GM12873 (cell line): Measurements from ENCODE around the gene TBC1D9B.

Experiments used
- TF ChIP-seq, protein P1 (sequence below): IDR thresholded peaks from 2 replicates; pipeline ENCODE4 v1.5.1; 2012; ENCODE audit warnings: low read depth, mild to moderate bottlenecking, moderate library complexity, low read length, control low read depth; ENCODE audit not compliant: insufficient read depth; ENCODE audit errors: missing control alignments

Gene TBC1D9B

DNA sequence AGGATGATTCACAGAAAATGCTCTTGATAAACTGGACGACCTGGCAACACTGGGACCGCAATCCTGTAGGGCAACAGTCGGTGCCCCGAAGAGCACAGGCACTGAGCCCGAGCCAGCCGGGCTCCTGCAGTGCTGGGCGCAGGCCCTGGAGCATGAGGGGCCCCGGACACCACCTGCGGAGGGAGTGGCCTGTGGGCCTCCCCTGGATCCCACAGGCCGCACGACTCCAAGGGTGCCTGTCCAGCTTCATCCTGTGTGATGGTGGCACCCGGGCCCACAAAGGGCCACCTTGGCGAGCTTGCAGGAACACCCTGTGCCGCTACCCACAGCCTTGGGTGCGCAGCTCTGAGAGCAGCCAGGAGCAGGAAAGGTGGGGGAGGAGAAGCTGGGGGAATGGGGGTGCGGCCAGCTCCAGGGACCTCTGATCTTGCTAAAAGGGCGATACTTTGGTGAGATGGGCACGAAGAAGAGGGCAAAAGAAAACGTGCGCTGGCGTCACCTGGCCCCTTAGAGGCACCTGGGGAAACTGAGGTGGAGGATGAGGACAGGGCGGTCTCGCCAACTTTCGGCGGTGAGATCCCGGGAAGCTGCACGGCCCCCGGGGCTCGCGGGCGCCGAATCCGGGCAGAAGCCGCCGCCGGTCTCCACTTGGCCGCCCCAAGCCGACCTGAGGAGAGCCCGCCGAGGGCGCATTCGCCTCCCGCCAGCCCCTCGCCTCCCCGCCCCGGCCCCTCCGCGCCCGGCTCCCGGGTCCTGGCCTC is 722 bp downstream of the TBC1D9B start:
- TF ChIP-seq, protein P1, sequence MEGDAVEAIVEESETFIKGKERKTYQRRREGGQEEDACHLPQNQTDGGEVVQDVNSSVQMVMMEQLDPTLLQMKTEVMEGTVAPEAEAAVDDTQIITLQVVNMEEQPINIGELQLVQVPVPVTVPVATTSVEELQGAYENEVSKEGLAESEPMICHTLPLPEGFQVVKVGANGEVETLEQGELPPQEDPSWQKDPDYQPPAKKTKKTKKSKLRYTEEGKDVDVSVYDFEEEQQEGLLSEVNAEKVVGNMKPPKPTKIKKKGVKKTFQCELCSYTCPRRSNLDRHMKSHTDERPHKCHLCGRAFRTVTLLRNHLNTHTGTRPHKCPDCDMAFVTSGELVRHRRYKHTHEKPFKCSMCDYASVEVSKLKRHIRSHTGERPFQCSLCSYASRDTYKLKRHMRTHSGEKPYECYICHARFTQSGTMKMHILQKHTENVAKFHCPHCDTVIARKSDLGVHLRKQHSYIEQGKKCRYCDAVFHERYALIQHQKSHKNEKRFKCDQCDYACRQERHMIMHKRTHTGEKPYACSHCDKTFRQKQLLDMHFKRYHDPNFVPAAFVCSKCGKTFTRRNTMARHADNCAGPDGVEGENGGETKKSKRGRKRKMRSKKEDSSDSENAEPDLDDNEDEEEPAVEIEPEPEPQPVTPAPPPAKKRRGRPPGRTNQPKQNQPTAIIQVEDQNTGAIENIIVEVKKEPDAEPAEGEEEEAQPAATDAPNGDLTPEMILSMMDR: no peak

DNA sequence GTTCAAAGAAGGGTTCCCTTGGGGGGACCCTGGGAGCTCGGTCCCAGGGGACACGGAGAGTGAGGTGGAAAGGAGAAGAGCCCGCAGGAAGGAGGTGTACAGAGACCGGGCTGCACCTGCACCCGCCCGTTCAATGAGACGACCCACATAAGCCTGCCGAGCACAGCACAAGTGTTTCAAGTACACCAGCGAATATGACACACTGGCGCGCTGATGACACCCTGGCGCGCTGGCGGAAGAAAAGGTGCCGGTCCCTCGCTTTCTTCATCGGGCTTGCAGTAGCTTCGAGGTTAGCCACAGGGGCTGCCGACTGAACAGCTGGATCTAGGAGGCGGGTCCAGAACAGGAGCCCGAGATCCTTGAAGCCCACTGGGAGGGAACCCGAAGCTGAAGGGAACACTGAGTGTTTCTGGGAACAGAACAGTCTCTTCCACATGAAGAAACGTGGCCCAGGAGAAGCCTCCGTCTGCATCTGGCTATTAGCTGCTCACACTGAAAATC is 1.4 kb downstream of the TBC1D9B start:
- TF ChIP-seq, protein P1: no peak

- TF ChIP-seq, protein P1: no peak
Observed at GRCh38 chr5:179905161-179905560, 2.5 kb downstream of the TBC1D9B start.

DNA sequence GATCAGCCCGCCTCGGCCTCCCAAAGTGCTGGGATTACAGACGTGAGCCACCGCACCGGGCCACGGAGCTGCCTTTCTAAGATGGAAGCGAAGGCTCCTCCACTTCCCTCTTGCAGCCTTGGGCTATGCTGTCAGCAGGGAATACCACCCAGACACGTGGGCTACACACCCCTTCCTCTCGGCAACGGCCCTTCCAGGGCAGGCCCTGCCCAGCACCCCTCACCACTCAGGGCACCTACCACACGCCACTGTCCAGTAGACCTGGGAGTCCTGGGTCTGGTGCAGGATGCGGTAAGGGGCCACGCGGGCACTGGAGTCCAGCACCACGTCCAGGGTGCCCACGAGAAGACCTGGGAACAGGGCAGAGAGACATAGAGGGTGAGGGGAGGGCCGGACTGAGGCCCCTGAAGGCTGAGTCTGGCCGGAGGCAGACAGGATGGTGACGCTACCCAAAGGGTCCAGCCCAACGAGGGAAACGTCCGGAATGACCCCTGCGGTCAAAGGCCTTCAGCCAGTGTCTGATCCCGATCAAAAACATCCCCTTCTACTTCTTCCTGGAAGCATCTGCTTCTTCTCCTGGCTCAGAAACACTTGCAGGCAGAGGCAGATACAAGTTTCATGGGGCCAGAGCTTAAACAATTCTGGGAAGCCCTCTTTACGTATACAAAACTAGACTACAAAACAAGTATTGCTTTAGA is 3.1 kb downstream of the TBC1D9B start:
- TF ChIP-seq, protein P1: no peak

DNA sequence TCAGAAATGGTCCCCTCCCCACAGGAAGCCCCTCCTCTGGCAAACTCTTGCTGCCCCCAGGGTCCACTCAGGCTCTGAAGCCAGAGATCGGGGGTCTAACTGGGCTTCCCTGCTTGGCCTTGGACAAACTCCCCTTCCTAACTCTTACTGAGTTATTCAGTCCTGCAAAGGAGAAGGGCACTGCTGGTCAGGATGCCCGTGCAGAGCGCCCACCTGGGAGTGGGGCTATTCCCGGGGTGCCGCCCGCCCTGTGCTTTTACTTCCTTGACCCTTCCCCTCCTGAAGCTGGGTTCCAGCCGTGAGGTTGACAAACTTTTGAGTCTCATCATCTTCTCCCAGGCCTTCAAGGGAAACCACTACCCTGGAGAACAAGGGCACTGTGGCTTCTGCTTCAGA is 4.9 kb downstream of the TBC1D9B start:
- TF ChIP-seq, protein P1: no peak

- TF ChIP-seq, protein P1: no peak
Observed at GRCh38 chr5:179901915-179902762, 5.6 kb downstream of the TBC1D9B start.
